NCI-H2107 (cell line): ENCODE measurements around the gene HLA-A.
A peak's percentile ranks its signal among the peaks of the same experiment; 100 is the strongest.
"Not testable (repeated sequence)": the region's sequence is repeated elsewhere in the genome, so short reads cannot be mapped to it uniquely, and the experiment has no call there.

Source experiments
- DNase-seq: peaks from one replicate; lab custom pipeline; 2025; lab: John Stamatoyannopoulos, UW

Gene HLA-A

DNA sequence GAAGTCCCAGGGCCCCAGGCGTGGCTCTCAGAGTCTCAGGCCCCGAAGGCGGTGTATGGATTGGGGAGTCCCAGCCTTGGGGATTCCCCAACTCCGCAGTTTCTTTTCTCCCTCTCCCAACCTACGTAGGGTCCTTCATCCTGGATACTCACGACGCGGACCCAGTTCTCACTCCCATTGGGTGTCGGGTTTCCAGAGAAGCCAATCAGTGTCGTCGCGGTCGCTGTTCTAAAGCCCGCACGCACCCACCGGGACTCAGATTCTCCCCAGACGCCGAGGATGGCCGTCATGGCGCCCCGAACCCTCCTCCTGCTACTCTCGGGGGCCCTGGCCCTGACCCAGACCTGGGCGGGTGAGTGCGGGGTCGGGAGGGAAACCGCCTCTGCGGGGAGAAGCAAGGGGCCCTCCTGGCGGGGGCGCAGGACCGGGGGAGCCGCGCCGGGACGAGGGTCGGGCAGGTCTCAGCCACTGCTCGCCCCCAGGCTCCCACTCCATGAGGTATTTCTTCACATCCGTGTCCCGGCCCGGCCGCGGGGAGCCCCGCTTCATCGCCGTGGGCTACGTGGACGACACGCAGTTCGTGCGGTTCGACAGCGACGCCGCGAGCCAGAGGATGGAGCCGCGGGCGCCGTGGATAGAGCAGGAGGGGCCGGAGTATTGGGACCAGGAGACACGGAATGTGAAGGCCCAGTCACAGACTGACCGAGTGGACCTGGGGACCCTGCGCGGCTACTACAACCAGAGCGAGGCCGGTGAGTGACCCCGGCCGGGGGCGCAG lies at the start of gene HLA-A:
HLA-A (plus strand) TSS at position 258 of the 778 bp plus-strand sequence; CDS start at position 280, 22 bp downstream.
- DNase-seq, result peak; percentile 66

DNA sequence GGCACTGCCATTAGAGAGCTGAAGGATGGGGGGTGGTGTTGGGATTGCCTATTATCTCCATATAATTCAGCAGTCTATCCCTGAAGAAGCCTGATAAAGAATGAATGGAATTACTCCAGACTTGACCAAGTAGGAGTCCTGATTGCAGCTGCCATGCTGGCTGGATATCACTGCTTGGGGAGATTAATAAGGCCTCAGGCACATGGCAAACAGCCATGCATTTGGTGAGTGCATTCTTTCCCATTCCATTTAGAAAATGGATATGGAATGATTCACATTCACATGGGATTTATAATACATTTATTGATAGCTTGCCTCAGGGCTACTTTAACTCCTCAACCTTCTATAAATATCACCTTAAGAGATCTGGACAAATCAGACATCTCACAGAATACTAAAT lies 49.6 kb upstream of the HLA-A start:
- DNase-seq, result no peak

DNA sequence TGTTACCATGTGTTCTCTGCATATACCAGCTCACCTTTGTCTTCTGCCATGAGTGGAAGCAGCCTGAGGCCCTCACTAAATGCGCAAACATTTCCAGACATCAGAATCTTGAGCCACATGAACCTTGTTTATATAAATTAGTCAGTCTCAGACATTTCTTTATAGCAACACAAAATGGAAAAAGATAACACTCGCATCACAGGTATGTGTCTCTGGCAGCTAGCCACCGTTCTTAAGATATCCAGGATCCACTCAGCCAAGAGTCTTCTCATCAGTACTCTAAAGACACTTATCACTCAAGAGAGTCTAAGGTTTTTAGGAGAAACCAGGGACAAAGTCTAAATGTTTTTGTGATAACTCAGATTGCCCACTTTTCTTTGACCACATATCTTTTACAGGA lies 43.1 kb upstream of the HLA-A start:
- no peak for DNase-seq

DNA sequence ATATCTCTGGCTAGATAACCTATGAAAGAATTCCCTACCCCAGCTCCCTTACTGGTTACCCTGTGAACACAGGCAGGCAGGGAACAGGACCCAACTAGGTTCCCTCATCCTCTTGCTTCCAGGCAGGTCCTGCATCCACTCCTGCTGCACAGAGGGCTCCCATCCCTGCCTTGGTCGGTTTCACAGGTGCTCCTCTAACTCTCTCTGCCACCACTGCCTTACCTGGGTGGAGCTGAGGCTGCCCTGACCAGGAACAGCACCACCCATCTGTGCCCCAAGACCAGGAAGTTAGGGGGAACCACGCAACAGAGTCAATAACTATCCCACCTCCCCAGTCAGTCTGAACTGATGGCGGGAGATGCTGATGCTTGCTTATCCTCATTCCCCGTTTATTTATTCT lies 37.0 kb upstream of the HLA-A start:
- DNase-seq, result no peak

DNA sequence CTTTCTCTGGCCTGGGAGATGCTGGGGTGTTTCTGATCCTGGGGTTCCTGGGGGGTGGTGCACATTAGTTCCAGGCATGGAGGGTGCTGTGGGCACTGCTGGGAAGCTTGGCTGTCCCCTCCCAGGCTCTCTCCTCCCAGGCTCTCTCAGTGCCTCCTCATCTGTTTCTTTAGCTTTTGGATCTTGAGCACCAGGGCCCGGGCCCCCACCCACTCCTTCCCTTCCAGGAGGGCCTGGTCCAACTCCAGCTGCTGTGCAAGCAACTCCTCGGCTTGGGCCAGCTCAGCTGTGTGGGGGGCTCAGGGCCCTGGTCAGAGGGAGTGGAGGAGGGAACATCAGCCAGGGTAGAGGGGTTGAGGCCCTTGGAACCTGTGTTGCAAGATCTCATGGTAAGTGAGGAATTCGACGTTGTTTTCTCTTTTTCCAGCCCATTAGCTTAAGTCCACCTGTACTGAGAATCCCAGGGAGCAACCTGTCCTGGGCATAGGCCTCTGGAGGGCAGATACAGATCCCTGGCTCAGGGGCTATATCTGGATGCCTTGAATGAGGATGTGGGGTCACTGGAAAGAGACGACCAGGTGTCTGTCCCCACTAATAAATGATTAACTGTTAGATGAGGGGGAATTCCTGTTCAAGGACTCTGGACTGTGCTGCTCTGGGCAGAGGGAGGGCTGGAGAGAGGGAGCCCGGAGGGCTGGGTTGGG lies 34.5 kb upstream of the HLA-A start:
- no peak for DNase-seq

DNA sequence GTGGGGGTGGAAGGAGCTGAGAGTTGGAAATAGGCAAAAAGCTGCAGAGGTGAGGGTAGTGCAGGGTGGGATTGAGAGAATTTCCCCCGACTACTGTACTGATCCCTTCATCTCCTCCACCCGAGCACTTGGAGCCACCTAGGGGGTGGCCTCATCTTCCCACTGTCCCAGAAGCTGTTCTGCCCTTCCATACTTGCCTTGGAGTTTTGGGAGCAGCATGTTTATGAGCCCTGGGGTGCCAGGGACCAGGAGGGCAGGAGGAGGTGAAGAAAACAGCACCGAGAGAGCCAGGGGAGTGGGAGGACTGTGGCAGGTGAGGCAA lies 34.0 kb upstream of the HLA-A start:
- DNase-seq, result no peak

DNA sequence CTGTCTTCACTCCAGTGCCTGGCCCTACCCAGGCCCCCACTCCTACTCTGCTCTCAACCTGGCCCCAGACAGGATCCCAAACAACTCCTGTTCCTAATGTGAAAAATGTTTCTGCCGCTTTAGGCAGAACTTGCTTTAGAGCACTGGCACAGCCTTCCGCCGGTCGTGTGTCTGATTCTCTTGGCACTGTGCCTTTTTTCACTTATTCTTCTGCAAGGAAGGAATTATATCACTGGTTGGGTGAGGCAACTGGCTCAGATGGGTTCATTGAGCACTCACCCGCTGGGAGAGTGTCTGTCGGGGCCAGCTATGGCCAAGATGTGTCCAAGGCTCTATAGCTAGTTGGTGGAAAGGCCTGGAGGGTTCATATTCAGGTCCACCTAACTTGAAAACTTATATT lies 33.6 kb upstream of the HLA-A start:
- DNase-seq, result no peak

DNA sequence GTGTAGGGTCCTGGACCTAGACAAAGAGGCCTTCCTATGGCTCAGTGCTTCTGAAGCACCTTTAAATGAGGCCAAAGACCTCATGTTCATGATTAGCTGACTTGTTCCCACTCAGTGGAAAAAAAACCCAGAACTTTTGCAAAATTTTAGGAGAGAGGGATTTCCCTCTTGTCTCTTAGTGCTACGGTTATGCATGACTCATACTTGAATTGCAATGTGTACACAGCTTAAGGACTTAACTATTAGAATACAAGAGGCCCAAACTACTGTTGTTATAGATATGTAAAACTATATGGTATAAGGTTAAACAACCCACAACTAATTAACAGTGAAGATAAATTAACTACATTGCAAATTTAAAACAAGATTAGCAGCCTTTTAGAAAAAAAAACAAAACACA lies 32.3 kb upstream of the HLA-A start:
- no peak for DNase-seq

DNA sequence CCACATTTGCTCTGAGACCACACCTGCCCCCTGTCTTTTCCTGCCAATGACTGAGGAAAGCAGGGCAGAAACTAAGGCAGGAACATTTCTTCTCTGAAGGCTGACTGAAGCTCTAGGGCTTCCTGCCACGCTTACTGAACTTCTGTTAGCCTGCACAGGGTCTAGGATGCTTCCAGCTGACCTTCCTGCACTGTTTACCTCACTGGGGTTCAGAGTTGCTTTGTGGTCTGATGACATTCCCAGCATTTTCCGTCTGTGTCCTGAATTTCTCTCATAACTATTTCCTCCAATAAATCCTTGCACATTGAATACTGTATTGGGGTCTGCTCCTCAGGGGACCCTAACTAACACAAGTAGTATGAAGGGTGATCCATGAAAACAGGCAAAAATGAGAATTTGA lies 29.5 kb upstream of the HLA-A start:
- DNase-seq, result no peak

DNA sequence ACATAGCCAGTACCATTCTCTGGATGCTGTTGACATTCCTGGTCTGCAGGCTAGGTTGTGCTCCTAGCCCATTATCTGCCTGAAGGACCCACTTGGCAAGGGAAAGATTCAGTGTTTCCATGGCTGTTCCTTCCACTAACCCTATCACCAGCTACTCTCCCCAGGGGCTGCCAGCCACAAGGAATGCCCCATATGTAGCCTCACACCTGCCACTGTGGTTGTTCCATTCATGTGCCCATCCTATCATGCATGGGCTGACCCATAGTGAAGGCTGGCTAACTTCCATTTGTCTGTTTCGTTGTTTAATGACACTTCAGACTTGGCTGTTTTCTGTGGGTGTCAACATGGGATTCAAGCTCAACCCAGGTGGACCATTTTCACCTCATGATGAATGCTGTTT lies 25.6 kb upstream of the HLA-A start:
- no peak for DNase-seq

DNA sequence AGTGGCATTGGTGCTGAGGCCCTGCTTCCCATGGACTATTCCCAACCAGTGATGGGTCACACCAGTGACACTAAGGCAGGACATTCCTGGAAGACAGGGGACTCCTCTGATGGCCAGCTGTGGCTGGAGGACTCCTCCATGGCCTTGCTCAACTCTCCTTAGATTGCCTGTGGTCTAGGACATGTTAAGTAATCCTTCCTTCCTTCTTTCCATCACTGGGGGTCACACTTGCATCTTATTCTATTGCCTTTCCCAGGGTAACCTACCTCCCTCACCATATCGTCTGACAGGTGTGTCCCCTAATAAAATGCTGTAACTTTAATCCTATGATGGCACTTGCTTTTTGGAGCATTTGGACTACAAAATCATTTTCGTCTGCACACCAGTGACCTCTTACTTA lies 24.5 kb upstream of the HLA-A start:
- DNase-seq, result no peak

DNA sequence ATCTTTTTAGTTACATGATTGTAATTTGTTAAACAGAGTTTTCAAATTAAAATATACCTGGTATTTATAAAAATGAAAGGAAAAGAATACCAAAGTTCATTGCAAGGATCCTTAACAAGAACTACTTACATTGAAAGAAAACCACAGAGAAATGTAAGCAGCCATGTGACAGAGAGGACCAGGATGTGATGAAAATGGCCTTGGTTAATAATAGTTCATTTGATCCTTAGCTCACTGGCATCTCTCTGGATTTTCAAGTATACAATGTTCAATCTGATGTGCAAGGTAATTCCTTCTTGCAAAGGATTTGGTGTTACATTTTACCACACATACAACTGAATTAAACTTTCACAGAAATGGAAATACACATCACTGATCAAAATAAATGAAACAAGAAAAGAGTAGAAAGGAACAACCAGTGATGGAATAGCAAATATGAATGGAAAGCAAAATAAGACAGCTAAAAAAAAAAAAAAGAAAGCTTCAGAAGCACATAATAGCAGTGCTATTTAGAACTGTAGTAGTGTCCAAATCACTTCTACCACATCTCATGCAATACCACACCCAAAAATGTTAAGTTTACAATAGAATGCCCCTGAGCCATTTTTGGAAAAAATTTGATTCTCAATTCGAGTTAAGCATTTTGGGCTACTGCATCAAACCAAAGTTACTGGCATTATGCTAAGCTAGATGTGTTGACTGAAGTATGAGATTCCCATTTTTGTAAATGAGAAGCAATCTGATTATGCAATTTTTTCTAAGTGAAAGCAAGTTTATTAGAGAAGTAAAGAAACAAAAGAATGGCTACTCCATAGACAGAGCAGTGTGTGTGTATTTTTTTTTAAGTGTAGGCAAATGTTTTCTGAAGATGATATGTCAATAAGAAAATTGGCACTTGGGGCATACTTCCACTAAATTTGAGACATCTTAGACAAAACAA lies 22.6 kb upstream of the HLA-A start:
- DNase-seq, result no peak

DNA sequence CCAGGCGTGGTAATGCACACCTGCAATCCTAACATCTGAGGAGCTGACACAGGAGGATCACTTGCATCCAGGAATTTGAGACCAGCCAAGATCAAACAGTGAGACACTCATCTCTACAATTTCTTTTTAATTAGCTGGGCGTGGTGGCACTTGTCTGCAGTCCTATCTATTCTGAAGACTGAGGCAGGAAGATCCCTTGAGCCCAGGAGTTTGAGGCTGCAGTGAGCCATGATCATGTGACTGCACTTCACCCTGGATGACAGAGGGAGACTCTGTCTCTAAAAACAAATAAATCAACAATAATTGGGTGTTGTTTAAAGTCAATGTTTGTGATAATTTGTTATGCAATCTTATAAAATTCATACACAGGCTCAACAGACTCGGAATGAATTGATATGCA lies 18.0 kb upstream of the HLA-A start:
- no peak for DNase-seq

DNA sequence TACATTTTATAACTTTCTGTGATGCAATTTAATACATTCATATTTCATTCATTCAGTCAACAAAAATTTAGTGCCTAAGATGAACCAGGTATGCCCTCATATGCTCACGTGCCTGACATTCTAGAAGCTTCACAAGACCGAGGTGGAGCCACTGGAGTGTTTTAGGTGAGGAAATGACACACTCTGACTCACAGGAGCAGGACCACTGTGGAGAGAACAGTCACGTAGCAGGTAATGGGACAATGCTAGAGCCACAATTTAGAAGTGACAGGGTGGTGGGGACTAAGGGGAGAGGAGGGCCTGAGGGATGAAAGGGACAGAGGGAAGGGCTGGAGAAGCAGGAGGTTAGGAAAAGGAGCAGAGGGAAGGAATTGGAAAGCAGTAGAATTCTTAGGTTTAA lies 17.6 kb upstream of the HLA-A start:
- DNase-seq, result no peak

DNA sequence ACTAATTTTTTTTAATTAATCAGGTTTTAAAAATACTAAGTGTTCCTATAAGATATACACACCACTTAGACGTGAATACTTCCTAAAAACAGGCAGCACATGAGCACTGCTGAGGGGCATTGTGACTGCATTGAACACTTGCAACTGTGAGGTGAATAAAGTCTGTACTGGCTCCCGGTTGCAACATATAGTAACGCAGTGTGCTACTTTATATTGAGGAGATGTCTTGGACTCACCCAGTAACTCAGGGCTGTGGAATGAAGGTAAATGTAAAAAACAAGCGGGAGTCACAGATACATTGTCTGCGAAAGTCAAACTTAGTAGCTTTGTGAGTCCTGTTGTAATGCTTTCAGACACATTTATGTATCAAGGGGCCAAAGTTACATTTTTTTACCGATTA lies 17.0 kb upstream of the HLA-A start:
- DNase-seq, result no peak

DNA sequence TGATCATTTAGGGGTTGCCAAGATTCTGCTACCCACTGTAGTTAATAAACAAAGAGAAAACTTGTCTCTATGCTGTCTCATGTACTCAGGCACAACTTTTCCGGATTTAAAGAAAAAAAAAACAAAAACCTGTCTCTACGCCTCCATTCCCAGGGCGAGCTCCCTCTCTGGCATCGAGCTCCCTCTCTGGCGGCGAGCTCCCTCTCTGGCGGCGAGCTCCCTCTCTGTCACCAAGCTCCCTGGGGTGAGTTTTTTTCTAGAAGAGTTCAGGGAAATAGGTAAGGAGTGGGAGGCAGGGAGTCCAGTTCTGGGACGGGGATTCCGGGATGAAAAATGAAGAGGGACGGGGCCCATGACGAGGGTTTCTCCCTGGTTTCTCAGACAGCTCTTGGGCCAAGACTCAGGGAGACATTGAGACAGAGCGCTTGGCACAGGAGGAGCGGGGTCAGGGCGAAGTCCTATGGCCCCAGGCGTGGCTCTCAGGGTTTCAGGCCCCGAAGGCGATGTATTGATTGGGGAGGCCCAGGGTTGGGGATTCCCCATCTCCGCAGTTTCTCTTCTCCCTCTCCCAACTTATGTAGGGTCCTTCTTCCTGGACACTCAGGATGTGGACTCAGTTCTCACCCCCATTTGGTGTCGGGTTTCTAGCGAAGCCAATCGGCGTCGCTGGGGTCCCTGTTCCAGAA lies 16.5 kb upstream of the HLA-A start:
- no peak for DNase-seq

DNA sequence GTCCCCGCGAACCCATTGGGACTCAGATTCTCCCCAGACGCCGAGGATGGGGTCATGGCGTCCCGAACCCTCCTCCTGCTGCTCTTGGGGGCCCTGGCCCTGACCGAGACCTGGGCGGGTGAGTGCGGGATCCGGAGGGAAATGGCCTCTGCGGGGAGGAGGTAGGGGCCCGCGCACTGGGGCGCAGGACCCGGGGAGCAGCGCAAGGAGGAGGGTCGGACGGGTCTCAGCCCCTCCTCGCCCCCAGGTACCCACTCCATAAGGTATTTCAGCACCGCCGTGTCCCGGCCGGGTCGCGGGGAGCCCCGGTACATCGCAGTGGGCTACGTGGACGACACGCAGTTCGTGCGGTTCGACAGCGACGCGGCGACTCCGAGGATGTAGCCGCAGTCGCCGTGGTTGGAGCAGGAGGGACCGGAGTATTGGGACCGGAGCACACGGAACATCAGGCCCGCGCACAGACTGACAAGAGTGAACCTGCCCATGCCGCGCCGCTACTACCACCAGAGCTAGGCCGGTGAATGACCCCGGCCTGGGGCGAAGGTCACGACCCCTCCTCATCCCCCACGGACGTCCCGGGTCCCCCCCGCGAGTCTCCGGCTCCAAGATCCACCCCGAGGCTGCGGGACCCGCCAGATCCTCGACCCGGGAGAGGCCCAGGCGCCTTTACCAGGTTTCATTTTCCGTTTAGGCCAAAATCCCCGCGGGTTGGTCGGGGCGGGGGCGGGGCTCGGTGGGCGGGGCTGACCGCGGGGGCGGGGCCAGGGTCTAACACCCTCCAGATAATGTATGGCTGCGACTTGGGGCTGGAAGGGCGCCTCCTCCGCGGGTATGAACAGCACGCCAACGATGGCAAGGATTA lies 15.7 kb upstream of the HLA-A start:
- DNase-seq, result peak; percentile 21

DNA sequence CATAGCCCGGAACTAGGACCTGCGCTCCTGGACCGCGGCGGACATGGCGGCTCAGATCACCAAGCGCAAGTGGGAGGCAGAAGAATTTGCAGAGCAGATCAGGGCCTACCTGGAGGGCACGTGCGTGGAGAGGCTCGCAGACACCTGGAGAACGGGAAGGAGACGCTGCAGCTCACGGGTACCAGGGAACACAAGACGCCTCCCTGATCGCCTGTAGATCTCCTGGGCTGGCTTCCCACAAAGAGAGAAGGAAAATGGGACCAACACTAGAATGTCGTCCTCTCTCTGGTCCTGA lies 15.1 kb upstream of the HLA-A start:
- DNase-seq, result no peak

DNA sequence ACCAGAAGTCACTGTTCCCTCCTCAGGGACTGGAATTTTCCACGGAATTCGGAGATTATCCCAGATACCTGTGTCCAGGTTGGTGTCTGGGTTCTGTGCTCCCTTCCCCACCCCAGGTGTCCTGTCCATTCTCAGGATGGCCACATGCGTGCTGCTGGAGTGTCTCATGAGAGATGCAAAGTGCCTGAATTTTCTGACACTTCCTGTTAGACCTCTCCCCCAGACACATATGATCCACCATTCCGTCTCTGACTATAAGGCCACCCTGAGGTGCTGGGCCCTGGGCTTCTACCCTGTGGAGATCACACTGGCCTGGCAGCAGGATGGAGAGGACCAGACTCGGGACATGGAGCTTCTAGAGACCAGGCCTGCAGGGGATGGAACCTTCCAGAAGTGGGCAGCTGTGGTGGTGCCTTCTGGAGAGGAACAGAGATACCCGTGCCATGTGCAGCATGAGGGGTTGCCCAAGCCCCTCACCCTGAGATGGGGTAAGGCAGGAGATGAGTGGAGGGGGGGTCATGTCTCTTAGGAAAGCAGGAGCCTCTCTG lies 14.4 kb upstream of the HLA-A start:
- DNase-seq, result no peak

DNA sequence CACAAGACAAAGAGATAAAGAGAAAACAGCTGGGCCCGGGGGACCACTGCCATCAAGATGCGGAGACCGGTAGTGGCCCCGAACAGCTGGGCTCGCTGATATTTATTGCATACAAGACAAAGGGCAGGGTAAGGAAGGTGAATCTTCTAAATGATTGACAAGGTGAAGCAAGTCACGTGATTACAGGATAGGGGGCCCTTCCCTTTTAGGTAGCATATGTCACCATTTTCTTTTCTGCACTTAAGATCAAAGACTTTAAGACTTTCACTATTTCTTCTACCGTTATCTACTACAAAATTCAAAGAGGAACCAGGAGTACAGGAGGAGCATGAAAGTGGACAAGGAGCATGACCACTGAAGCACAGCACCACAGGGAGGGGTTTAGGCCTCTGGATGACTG lies 12.3 kb upstream of the HLA-A start:
- DNase-seq, result not testable (repeated sequence)

DNA sequence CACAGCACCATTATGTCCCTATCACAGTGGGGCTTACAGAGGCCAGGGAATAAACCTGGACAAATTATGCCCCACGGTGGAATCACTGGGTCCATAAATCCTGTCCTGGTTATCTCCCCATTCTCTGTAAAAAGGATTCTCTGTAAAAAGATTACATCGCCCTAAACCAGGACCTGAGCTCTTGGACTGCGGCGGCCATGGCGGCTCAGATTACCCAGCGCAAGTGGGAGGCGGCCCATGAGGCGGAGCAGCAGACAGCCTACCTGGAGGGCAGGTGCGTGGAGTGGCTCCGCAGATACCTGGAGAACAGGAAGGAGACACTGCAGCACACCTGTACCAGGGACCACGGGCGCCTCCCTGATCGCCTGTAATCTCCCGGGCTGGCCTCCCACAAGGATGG lies 8.4 kb upstream of the HLA-A start:
- no peak for DNase-seq
